ENCODE results near the gene P2RX7.
A peak's percentile ranks its signal among the peaks of the same experiment; 100 is the strongest.
"Not testable (repeated sequence)": the region's sequence is repeated elsewhere in the genome, so short reads cannot be mapped to it uniquely, and the experiment has no call there.

Gene P2RX7

DNA sequence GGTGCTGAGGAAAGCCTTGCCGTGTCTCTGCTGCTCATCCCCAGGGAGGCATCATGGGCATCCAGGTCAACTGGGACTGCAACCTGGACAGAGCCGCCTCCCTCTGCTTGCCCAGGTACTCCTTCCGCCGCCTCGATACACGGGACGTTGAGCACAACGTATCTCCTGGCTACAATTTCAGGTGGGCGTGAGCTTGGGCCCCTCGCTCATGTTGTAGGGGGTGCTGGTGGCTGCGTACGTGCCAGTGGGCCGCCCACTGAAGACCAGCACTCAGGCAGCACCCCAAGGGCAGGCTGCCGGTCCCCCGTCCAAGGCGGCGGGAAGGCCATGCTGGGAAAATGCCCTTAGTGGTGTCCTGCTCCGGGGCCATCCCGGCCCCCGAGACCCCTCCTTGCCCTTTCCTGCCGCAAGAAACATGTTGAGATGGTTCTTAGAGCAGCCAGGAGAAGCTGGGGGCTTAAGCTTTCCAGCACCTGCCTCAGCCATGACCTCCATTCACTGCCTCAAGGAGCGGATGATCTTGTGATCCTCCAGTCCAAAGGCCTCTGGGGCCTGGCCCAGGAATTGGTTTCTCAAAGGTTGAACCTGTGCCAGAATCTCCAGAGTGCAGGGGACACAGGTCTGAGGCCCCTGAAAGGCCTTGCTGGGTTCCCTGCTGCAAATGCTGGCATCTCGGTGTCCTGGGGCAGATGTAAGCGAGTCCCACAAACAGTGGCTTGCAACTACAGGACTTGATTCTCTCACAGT lies 96.4 kb downstream of the P2RX7 start:
- Histone ChIP-seq H3K4me2 (no peak overlapping the region), H3K9ac (no peak overlapping the region), H3K27ac (no peak overlapping the region), H3K36me3 (ENCODE audit: insufficient read depth) (no peaks in the 10 kb centered on the region), H3K79me2 (ENCODE audit: insufficient read depth, low read depth) (no peaks in the 10 kb centered on the region), H2AFZ (ENCODE audit: low read depth) (no peak overlapping the region), H4K20me1 (ENCODE audit: insufficient read depth) (no peaks in the 10 kb centered on the region), H3K4me3 (IDR thresholded peaks at IDR 0.05; ENCODE audit: insufficient read depth, low read depth, low read length) (no peak overlapping the region), H3K27me3 (ENCODE audit: insufficient read depth, low read depth) (no peaks in the 10 kb centered on the region), H3K4me1 (ENCODE audit: low read depth, poor library complexity, severe bottlenecking) (peaks cover 15% of the 10 kb centered on the region)
- TF ChIP-seq, protein P1, sequence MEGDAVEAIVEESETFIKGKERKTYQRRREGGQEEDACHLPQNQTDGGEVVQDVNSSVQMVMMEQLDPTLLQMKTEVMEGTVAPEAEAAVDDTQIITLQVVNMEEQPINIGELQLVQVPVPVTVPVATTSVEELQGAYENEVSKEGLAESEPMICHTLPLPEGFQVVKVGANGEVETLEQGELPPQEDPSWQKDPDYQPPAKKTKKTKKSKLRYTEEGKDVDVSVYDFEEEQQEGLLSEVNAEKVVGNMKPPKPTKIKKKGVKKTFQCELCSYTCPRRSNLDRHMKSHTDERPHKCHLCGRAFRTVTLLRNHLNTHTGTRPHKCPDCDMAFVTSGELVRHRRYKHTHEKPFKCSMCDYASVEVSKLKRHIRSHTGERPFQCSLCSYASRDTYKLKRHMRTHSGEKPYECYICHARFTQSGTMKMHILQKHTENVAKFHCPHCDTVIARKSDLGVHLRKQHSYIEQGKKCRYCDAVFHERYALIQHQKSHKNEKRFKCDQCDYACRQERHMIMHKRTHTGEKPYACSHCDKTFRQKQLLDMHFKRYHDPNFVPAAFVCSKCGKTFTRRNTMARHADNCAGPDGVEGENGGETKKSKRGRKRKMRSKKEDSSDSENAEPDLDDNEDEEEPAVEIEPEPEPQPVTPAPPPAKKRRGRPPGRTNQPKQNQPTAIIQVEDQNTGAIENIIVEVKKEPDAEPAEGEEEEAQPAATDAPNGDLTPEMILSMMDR (conservative IDR thresholded peaks at IDR 0.05; ENCODE audit: low read depth, low read length), result no peak

DNA sequence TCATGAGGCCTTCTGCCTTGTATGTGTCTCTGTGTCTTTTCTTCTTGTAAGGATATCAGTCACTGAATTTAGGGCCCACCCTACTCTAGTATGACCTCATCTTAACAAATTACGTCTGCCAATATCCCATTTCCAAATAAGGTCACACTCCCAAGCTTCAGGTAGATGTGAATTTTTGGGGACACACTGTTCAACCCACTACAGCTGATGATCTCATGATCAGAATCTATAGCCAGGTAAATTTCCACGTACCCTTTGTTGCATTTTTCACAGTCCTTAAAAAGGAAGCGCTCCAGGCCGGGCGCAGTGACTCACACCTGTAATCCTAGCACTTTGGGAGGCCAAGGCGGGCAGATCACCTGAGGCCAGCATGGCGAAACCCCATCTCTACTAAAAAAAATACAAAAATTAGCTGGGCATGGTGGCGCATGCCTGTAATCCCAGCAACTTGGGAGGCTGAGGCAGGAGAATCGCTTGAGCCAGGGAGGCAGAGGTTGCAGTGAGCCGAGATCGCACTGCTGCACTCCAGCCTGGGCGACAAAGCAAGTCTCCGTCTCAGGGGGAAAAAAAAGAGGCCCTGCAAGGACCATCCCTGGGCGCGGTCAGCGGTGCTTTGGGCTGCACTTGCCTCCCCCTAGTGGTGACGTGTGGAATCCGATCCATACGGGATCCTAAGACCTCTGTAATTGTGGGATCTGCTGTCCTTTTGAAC lies 97.3 kb downstream of the P2RX7 start:
- H3K4me2 ChIP-seq; H3K9ac ChIP-seq; H3K79me2 ChIP-seq (ENCODE audit: insufficient read depth, low read depth); H3K4me3 ChIP-seq (IDR thresholded peaks at IDR 0.05; ENCODE audit: insufficient read depth, low read depth, low read length); H3K36me3 ChIP-seq (ENCODE audit: insufficient read depth); H4K20me1 ChIP-seq (ENCODE audit: insufficient read depth); H2AFZ ChIP-seq (ENCODE audit: low read depth); H3K27me3 ChIP-seq (ENCODE audit: insufficient read depth, low read depth); H3K27ac ChIP-seq: not testable (repeated sequence)
- peaks cover 15% of the 10 kb centered on the region for H3K4me1 ChIP-seq (ENCODE audit: low read depth, poor library complexity, severe bottlenecking)
- TF ChIP-seq, protein P1 (conservative IDR thresholded peaks at IDR 0.05; ENCODE audit: low read depth, low read length), result peak; percentile 57

DNA sequence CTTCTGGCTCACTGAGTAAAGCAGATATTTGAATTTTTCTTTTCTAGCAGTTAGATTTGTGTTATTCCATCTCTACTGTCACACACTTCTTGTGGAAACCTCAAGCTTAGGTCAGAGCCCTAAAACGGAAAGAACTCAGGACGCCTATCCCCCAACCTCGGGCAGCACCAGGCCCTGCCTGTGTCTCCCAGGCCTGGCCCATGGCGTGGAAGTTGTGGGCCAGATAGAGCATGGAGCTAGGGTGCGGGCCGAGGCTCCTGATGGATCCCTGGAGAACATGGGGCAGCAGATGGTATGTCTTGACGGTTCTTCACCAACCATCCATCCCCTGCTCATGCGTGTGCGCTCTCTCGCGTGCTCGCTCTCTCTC lies 97.8 kb downstream of the P2RX7 start:
- peaks cover 15% of the 10 kb centered on the region for H3K4me1 ChIP-seq (ENCODE audit: low read depth, poor library complexity, severe bottlenecking)
- no peak overlapping the region for H3K9ac ChIP-seq
- no peak overlapping the region for H2AFZ ChIP-seq (ENCODE audit: low read depth)
- TF ChIP-seq, protein P1 (conservative IDR thresholded peaks at IDR 0.05; ENCODE audit: low read depth, low read length), result no peak
- no peaks in the 10 kb centered on the region for H4K20me1 ChIP-seq (ENCODE audit: insufficient read depth)
- no peak overlapping the region for H3K4me3 ChIP-seq (IDR thresholded peaks at IDR 0.05; ENCODE audit: insufficient read depth, low read depth, low read length)
- no peaks in the 10 kb centered on the region for H3K79me2 ChIP-seq (ENCODE audit: insufficient read depth, low read depth)
- no peaks in the 10 kb centered on the region for H3K27me3 ChIP-seq (ENCODE audit: insufficient read depth, low read depth)
- no peak overlapping the region for H3K4me2 ChIP-seq
- no peak overlapping the region for H3K27ac ChIP-seq
- no peaks in the 10 kb centered on the region for H3K36me3 ChIP-seq (ENCODE audit: insufficient read depth)

DNA sequence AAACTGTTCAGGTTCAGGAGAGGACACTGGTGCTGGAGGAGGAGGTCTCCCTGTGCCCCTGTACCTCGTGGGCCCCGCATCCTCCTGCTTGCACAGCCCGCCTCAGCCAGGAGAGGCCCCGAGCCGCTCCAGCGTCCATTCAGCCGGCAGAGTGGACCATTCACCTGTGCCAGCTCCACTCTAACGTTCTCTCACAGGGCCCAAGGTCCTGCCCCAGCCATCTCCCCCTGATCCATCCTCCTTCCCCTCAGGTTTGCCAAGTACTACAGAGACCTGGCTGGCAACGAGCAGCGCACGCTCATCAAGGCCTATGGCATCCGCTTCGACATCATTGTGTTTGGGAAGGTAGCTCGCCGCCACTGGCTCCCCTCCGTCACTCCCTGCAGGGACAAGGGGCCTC lies 99.5 kb downstream of the P2RX7 start:
- Histone ChIP-seq H3K9ac (no peak overlapping the region), H4K20me1 (ENCODE audit: insufficient read depth) (no peaks in the 10 kb centered on the region), H3K4me2 (no peak overlapping the region), H3K4me1 (ENCODE audit: low read depth, poor library complexity, severe bottlenecking) (peaks cover 9% of the 10 kb centered on the region), H3K36me3 (ENCODE audit: insufficient read depth) (no peaks in the 10 kb centered on the region), H3K79me2 (ENCODE audit: insufficient read depth, low read depth) (no peaks in the 10 kb centered on the region), H3K27ac (no peak overlapping the region), H2AFZ (ENCODE audit: low read depth) (no peak overlapping the region), H3K27me3 (ENCODE audit: insufficient read depth, low read depth) (no peaks in the 10 kb centered on the region), H3K4me3 (IDR thresholded peaks at IDR 0.05; ENCODE audit: insufficient read depth, low read depth, low read length) (no peak overlapping the region)
- TF ChIP-seq, protein P1 (conservative IDR thresholded peaks at IDR 0.05; ENCODE audit: low read depth, low read length), result no peak
